HG03442 (cell line): Measurements from ENCODE around the gene ZNF282.
"Not testable (repeated sequence)": the region's sequence is repeated elsewhere in the genome, so short reads cannot be mapped to it uniquely, and the experiment has no call there.

Experiments used
- ATAC-seq: cut with Tn5 transposase; IDR thresholded peaks from one replicate; pipeline ENCODE4 v1.9.1; 2021; ENCODE audit warnings: mild to moderate bottlenecking, moderate library complexity; ENCODE audit not compliant: unreplicated experiment

Gene ZNF282

GRCh38 chr7:149223176-149223575 lies 27.8 kb downstream of the ZNF282 start:
- ATAC-seq = no peak

GRCh38 chr7:149223761-149224160 lies 28.4 kb downstream of the ZNF282 start:
- no peak for ATAC-seq

GRCh38 chr7:149224352-149224751 lies 29.0 kb downstream of the ZNF282 start:
- no peak for ATAC-seq

- ATAC-seq = no peak
Measured at GRCh38 chr7:149225106-149225505, 29.8 kb downstream of the ZNF282 start.

DNA sequence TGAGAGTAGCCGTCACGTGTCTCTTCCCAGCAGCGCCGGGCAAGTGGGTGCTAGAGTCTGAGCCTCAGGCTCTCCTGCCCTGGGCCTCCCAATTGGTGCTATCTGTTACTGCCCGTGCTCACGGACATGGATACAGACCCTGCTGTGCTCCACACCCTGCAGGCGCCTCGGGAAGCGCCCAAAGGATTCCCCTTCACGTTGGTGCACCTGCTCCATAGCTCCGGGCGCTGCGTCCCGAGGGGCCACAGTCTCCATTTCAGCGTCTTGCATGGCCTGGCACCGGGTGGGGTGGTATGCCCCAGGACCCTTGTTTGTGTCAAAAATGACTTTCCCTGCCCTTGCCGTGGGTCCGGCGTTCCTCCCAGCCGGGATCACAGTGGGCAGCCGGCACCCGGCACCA lies 30.3 kb downstream of the ZNF282 start:
- no peak for ATAC-seq

DNA sequence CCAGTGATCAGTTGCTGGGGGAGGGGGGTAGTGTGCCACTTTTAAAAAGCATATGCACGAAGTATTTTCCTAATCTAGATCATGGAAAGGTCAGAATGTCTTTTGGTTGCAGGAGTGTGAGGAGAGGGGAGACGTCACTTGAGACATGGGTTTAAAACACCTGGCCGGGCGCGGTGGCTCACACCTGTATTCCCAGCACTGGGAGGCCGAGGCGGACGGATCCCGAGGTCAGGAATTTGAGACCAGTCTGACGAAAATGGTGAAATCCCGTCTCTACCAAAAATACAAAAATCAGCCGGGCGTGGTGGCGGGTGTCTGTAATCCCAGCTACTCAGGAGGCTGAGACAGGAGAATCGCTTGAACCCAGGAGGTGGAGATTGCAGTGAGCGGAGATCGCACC lies 31.0 kb downstream of the ZNF282 start:
- not testable (repeated sequence) for ATAC-seq

DNA sequence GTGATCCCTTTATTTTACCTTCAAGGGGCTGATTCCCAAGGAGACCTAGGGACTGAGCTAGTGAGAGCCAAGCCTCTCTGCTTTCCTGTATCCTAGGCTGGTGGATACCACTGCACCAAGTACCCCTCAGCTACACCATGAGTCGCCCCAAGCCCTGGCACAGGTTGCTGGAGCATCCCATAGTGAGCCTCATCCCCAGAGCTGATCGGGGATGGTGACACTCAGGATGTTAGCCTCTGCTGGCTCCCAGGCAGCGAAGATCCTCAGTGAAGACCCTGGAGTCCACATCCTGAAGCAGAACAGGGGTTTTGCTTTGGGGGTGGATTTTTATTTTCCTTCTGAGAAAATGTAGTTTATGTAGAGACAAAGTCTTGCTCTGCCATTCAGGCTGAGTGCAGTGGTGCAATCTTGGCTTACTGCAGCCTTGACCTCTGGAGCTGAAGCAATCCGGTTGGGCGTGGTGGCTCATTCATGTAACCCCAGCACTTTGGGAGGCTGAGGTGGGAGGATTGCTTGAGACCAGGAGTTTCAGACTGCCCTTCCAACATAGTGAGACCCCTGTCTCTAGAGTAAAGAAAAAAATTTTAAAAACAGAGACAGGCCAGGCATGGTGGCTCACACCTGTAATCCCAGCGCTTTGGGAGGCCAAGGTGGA lies 31.6 kb downstream of the ZNF282 start:
- no peak for ATAC-seq

DNA sequence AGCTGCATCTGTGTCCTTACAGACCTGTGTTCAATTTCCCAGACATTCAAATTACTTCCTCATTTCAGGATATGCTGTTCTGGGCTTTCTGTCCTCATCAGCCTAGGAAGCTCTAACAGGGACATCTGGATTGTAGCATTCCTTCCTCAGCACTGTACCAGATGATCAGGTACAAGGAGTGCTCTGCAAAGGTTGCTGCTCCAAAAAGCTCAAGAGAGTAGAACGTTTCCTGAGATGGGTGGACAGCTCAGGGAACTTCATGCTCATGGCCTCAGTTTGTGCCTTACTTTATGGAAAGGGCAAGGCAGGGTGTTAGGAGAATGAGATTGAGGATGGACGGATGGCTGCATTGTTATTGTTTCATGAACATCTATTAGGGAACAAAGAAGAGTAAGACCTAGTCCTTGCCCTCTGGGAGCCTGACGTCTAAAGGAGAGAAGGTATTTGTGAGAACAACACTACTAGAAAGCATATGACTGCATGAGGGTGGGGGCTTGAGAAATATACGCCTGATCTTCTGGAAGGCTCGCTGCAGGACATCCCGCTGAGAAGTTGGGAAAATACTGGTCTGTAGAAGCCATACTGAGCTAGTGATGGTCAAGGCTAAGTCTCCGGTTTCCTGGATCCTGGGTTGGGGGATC lies 33.6 kb downstream of the ZNF282 start:
- no peak for ATAC-seq

GRCh38 chr7:149229526-149229925 lies 34.2 kb downstream of the ZNF282 start:
- no peak for ATAC-seq

DNA sequence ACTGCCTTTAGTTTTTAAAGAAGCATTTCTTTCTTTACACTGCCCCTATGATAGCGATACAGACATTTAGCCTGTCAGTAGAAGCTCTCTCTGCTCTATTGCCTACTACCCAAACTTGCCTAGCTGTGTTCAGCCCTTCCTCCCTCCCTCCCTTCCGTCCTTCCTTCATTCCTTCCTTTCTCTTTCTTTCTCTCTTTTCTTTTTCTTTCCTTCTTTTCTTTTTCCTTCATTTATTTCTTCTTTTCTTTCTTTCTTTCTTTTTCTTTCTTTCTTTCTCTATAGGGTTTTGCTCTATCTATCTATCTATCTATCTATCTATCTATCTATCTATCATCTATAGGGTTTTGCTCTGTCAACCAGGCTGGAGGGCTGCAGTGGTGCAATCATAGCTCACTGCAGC lies 37.0 kb downstream of the ZNF282 start:
- ATAC-seq = no peak

DNA sequence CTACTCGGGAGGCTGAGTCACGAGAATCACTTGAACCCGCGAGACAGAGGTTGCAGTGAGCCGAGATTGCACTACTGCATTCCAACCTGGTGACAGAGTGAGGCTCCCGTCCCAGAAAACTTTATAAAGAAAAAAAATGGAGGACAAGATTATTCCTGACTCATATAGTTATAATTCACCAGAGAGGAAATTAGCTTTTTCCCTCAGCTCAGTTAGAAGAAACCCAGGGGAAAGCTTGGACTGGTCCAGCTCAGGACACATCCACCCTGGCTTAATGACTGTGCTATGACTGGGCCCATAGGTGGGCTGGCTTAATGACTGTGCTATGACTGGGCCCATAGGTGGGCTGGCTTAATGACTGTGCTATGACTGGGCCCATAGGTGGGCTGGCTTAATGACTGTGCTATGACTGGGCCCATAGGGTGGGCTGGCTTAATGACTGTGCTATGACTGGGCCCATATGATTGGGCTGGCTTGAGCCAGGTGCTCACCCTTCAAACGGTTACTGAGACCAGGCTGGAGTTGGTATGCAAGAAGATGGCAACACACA lies 38.4 kb downstream of the ZNF282 start:
- ATAC-seq = not testable (repeated sequence)

- no peak for ATAC-seq
Measured at GRCh38 chr7:149237502-149237901, 42.2 kb downstream of the ZNF282 start.

DNA sequence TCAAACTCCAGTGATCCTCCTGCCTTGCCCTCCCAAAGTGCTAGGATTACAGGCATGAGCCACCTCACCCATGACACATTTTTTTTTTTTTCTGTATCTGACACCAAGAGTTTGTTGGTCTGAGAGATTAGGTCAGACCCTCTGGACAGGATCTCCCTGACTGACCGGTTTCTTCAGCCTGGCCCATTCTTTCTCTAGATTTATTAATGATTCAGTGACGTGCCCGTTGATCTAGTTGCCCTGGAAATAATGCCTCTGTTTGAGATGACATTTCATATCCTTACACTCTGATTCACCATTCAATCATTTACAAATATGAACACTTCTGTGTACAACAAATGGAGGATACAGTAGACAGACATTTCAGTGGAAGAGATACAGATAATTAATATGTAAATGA lies 42.7 kb downstream of the ZNF282 start:
- ATAC-seq = no peak

DNA sequence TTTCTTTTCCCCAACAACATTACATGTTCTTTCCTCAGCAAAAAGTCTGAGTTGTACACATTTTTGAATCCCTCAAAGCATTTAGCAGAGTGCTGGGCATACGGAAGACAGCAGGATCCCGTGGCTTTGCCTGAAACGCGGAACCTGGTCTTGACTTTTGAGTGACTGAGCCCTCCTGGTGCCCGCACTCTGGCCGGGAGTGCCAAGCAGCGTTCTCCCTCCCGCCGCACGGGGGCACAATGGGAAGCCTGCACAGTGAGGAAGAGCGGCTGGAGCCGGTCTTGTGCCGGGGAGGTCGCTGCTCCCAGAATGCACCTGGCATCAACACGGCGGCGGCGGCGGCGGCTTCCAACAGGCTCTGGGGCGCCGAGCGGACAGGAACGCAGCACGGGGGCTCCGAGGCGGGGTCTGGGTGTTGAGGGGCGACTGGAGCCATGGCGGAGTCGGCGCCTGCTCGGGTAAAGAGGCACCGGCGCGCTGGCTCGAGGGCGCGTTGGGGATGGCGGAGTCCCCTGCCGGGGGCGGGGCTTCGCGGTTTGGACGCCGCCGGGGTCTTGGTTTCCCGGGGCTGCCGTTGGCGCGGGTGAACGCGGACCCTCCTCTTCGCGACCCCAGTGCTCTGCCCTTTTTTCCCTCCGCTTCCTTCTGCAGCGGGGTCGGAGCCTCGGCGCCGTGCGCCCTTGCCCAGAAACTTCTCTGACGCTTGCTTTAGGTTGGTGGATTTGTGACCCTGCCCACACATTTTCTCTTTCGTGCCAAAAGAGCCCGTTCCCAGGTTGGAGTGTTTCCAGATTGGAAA lies 44.2 kb downstream of the ZNF282 start, which contains the start of gene ZNF212:
Gene ZNF212, plus strand, starts transcription at position 307 of the 799 bp plus-strand sequence. Its CDS starts 128 bp downstream, at position 435.
- peak; percentile 99 for ATAC-seq

GRCh38 chr7:149240637-149241036 lies 45.3 kb downstream of the ZNF282 start:
- no peak for ATAC-seq

GRCh38 chr7:149241696-149242095 lies 46.4 kb downstream of the ZNF282 start:
- ATAC-seq = no peak

- peak; percentile 64 for ATAC-seq
Measured at GRCh38 chr7:149245244-149245643, 49.9 kb downstream of the ZNF282 start.

DNA sequence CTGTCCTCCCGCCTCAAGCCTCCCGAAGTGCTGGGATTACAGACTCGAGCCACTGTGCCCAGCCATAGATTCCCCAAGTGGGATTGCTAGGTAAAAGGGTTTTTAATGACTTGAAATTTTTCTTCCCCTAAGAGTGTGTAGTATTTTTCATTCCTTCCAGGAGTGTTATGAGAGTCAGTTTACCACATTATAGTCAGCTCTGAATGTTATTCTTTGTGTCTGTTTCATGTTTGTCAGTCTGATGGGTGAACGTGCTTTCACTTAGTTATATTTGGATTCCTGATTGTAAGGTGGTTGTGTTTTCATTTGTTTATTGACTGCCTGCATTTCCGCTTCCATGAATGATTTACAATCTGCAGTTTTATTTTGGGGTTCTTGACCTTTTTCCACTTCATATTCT lies 50.4 kb downstream of the ZNF282 start:
- ATAC-seq = peak; percentile 11

- ATAC-seq = no peak
Measured at GRCh38 chr7:149248777-149249176, 53.4 kb downstream of the ZNF282 start.

- not testable (repeated sequence) for ATAC-seq
Measured at GRCh38 chr7:149250151-149250550, 54.8 kb downstream of the ZNF282 start.

DNA sequence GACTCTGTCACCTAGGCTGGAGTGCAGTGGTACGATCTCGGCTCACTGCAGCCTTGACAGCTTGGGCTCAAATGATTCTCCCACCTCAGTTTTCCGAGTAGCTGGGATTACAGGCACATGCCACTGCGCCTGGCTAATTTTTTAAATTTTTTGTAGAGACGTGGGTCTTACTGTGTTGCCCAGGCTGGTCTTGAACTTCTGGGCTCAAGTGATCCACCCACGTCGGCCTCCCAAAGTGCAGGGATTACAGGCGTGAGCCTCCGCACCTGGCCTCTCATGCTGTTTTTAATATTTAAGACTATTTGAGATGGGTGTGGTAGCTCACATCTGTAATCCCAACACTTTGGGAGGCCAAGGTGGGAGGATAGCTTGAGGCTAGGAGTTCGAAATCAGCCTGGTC lies 56.2 kb downstream of the ZNF282 start:
- ATAC-seq = not testable (repeated sequence)
